GM18868 (cell line): ENCODE data around the gene ZSCAN5B.
"Not testable (repeated sequence)": the region's sequence is repeated elsewhere in the genome, so short reads cannot be mapped to it uniquely, and the experiment has no call there.

Experiments
- ATAC-seq: cut with Tn5 transposase; IDR thresholded peaks from one replicate; pipeline ENCODE4 v1.9.1; 2021; ENCODE audit warnings: mild to moderate bottlenecking, moderate library complexity; ENCODE audit not compliant: unreplicated experiment

Gene ZSCAN5B

GRCh38 chr19:56197646-56198045 is at the start of gene ZSCAN5B:
Gene ZSCAN5B (minus strand): TSS chr19:56197783. CDS start chr19:56193052, 4,731 bp downstream.
- ATAC-seq: not testable (repeated sequence)

GRCh38 chr19:56245764-56246163 is 48.2 kb upstream of the ZSCAN5B start:
- not testable (repeated sequence) for ATAC-seq

GRCh38 chr19:56245121-56245740 is 47.6 kb upstream of the ZSCAN5B start:
- no peak for ATAC-seq

GRCh38 chr19:56223481-56223880 is 25.9 kb upstream of the ZSCAN5B start:
- no peak for ATAC-seq

- no peak for ATAC-seq
Observed at GRCh38 chr19:56222901-56223300, 25.3 kb upstream of the ZSCAN5B start.

GRCh38 chr19:56221851-56222250 is 24.3 kb upstream of the ZSCAN5B start:
- no peak for ATAC-seq

- not testable (repeated sequence) for ATAC-seq
Observed at GRCh38 chr19:56221442-56221841, 23.9 kb upstream of the ZSCAN5B start.

- no peak for ATAC-seq
Observed at GRCh38 chr19:56218961-56219360, 21.4 kb upstream of the ZSCAN5B start.

- no peak for ATAC-seq
Observed at GRCh38 chr19:56217039-56217949, 19.7 kb upstream of the ZSCAN5B start.

GRCh38 chr19:56211718-56212117 is 14.1 kb upstream of the ZSCAN5B start:
- no peak for ATAC-seq

GRCh38 chr19:56210036-56210435 is 12.5 kb upstream of the ZSCAN5B start:
- not testable (repeated sequence) for ATAC-seq

- ATAC-seq: no peak
Observed at GRCh38 chr19:56209091-56209490, 11.5 kb upstream of the ZSCAN5B start.

- ATAC-seq: not testable (repeated sequence)
Observed at GRCh38 chr19:56207581-56207980, 10.0 kb upstream of the ZSCAN5B start.

- ATAC-seq: no peak
Observed at GRCh38 chr19:56201973-56202372, 4.4 kb upstream of the ZSCAN5B start, which contains the start of gene ZSCAN5C. Gene ZSCAN5C (plus strand): TSS chr19:56202273. CDS start chr19:56205914, 3,641 bp downstream.

- no peak for ATAC-seq
Observed at GRCh38 chr19:56199687-56200086, 2.1 kb upstream of the ZSCAN5B start.

- no peak for ATAC-seq
Observed at GRCh38 chr19:56193981-56194640, 3.5 kb downstream of the ZSCAN5B start.

- no peak for ATAC-seq
Observed at GRCh38 chr19:56191711-56192110, 5.9 kb downstream of the ZSCAN5B start.

GRCh38 chr19:56191115-56191514 is 6.5 kb downstream of the ZSCAN5B start:
- ATAC-seq: no peak

- ATAC-seq: no peak
Observed at GRCh38 chr19:56189785-56190184, 7.8 kb downstream of the ZSCAN5B start.

GRCh38 chr19:56177564-56178243 is 19.9 kb downstream of the ZSCAN5B start:
- ATAC-seq: no peak

GRCh38 chr19:56176881-56177280 is 20.7 kb downstream of the ZSCAN5B start:
- no peak for ATAC-seq
